ENCODE data around the gene ZRANB3. TPM values are rescaled to one million over a fixed set of nuclear protein-coding genes. Genes with fewer than 3 reads are reported as not detected.
"Not testable (repeated sequence)": the region's sequence is repeated elsewhere in the genome, so short reads cannot be mapped to it uniquely, and the experiment has no call there.

The ZRANB3 gene
- total and polyA plus RNA-seq, 3 experiments from 2014 or later = 2.5 to 10.3 (median 9.1) TPM

- no peak overlapping the region for H3K27ac Mint-ChIP-seq
- DNase-seq = no peak
- Histone ChIP-seq H3K4me3 (ENCODE audit: low read length) (no peak overlapping the region), H3K27me3 (ENCODE audit: insufficient read depth, low read length, poor library complexity, severe bottlenecking) (no peaks in the 10 kb centered on the region), H3K4me1 (ENCODE audit: insufficient read depth, low read length) (no peaks in the 10 kb centered on the region), H3K36me3 (ENCODE audit: insufficient read depth, low read length) (peaks cover 8% of the 10 kb centered on the region), H3K9me3 (ENCODE audit: low read length) (no peaks in the 10 kb centered on the region), H3K27ac (ENCODE audit: low read depth, low read length) (no peak overlapping the region)
- no peak overlapping the region for H3K4me3 Mint-ChIP-seq
- ChIA-PET CTCF (no interaction called here), POLR2A (no interaction called here)
- peaks cover 0 to 6% (median 0%) of the 10 kb centered on the region in 5 donors for H3K9me3 Mint-ChIP-seq
- H3K27me3 Mint-ChIP-seq = no peaks in the 10 kb centered on the region
- peaks cover 10 to 21% (median 19%) of the 10 kb centered on the region in 3 donors for H3K4me1 Mint-ChIP-seq
- peaks cover 30 to 53% (median 32%) of the 10 kb centered on the region in 3 donors for H3K36me3 Mint-ChIP-seq
These were observed 439.3 kb downstream of the ZRANB3 start for GRCh38 chr2:135091681-135092080.

- H3K27ac Mint-ChIP-seq; H3K27ac ChIP-seq (ENCODE audit: low read depth, low read length); H3K9me3 ChIP-seq (ENCODE audit: low read length); H3K9me3 Mint-ChIP-seq; H3K4me1 ChIP-seq (ENCODE audit: insufficient read depth, low read length); H3K27me3 ChIP-seq (ENCODE audit: insufficient read depth, low read length, poor library complexity, severe bottlenecking); H3K4me3 ChIP-seq (ENCODE audit: low read length); H3K27me3 Mint-ChIP-seq; H3K4me3 Mint-ChIP-seq; DNase-seq; POLR2A ChIA-PET; H3K36me3 ChIP-seq (ENCODE audit: insufficient read depth, low read length); CTCF ChIA-PET: not testable (repeated sequence)
- Mint-ChIP-seq H3K4me1 (peaks cover 16 to 35% (median 25%) of the 10 kb centered on the region in 3 donors), H3K36me3 (peaks cover 23 to 47% (median 26%) of the 10 kb centered on the region in 3 donors)
These were observed 441.4 kb downstream of the ZRANB3 start for GRCh38 chr2:135089597-135089996.

Other genes with a start within 250 kb of the ZRANB3 start
- gene R3HDM1, start 266 bp upstream of the ZRANB3 start, total RNA-seq = 10 to 100 TPM; 49.7 to 52.6 TPM
- gene R3HDM1, start 266 bp upstream of the ZRANB3 start, polyA plus RNA-seq = 21.1 TPM
- 10 to 100 TPM; 85.5 to 96.9 TPM for gene UBXN4, start 210.6 kb upstream of the ZRANB3 start, total RNA-seq
- 106 TPM for gene UBXN4, start 210.6 kb upstream of the ZRANB3 start, polyA plus RNA-seq

All from CD8-positive, alpha-beta memory T cell (primary cell).